Heart left ventricle (tissue), 16 donors: Measurements from ENCODE around the gene ASCL5. TPM values are rescaled to one million over a fixed set of nuclear protein-coding genes. Genes with fewer than 3 reads are reported as not detected.

Source experiments
- ATAC-seq, 4 donors: fragments of 200-7000 bp; cut with Tn5 transposase; one replicate each; pipeline ENCODE4 v1.9.1; 2020 to 2022; ENCODE audit warnings: moderate library complexity in 4 of 4, mild to moderate bottlenecking in 3 of 4, moderate number of reproducible peaks in 1 of 4
- DNase-seq, 5 donors: peaks; one replicate each; pipeline ENCODE4 v3.0.0-alpha.2; 2020
- H3K27ac ChIP-seq, 12 donors: fragments of 200-600 bp; sonication (generic) in 4 of 12; one replicate each; pipeline versions ENCODE4 v1.5.0 to v1.8.0; 2016 to 2022; ENCODE audit warnings: mild to moderate bottlenecking in 2 of 12
- H3K27me3 ChIP-seq, 9 donors: fragments of 200-600 bp; sonication (generic) in 2 of 9; one replicate each; pipeline versions ENCODE4 v1.5.1 to v1.8.0; 2016 to 2022; ENCODE audit warnings: mild to moderate bottlenecking in 3 of 9
- H3K36me3 ChIP-seq, 9 donors: fragments of 200-600 bp; sonication (generic) in 2 of 9; one replicate each; pipeline versions ENCODE4 v1.5.0 to v1.8.0; 2018 to 2022; ENCODE audit warnings: mild to moderate bottlenecking in 2 of 9
- H3K4me1 ChIP-seq, 12 donors: fragments of 200-600 bp; sonication (generic) in 4 of 12; one replicate each; pipeline versions ENCODE4 v1.5.0 to v1.8.0; 2016 to 2022; ENCODE audit warnings: mild to moderate bottlenecking in 3 of 12
- H3K4me3 ChIP-seq, 12 donors: fragments of 200-600 bp; sonication (generic) in 4 of 12; one replicate each; pipeline versions ENCODE4 v1.5.0 to v1.8.0; 2017 to 2022; ENCODE audit warnings: mild to moderate bottlenecking in 9 of 12, moderate library complexity in 4 of 12
- H3K9me3 ChIP-seq, 12 donors: fragments of 200-600 bp; sonication (generic) in 4 of 12; one replicate each; pipeline versions ENCODE4 v1.5.0 to v1.8.0; 2016 to 2022; ENCODE audit warnings: mild to moderate bottlenecking in 1 of 12
- POLR2A ChIP-seq, 2 donors: fragments of 450-650 bp; IDR thresholded peaks; one replicate each; pipeline ENCODE4 v1.6.1; 2017; ENCODE audit warnings: antibody characterized with exemption in 2 of 2, mild to moderate bottlenecking in 2 of 2, moderate library complexity in 2 of 2
- WGBS, 4 donors: extraction: QIAGEN DNeasy Blood & Tissue Kit in 2 of 4; methylation state at CpG; one replicate each; pipeline versions ENCODE4 v1.1.5 to v1.1.7; 2013 to 2018; 5-methylcytosine and 5-hydroxymethylcytosine counted together
- intact Hi-C, 10 donors: fragments of 100-400 bp; cut with DNase I; formaldehyde crosslinking; loops; one replicate each; pipeline versions ENCODE4 v1.11.1 to v1.14.2; 2022
- polyA plus RNA-seq, 2 donors: library from polyadenylated mRNA; stranded (reverse); fragments of 200-250 nt; gene quantifications; one replicate each; pipeline ENCODE4 v1.2.3, GENCODE V29; 2013
- total RNA-seq, 9 donors: library from RNA; depleted of rRNA in 2 of 9; stranded (reverse); fragments of >200 nt in 2 of 9; fragmentation: NEBNext Ultra II Directional in 3 of 9; extraction: Animal tissue kit (Norgen Biotek cat#: 25700) in 3 of 9; gene quantifications; one replicate each; pipeline versions ENCODE4 v1.1.0 to v1.2.4, GENCODE V29; 2016 to 2023
- TF ChIP-seq, protein P1 (sequence below), 12 donors: fragments of 200-600 bp; sonication (generic) in 4 of 12; IDR thresholded peaks; one replicate each; pipeline versions ENCODE4 v1.5.0 to v1.8.0; 2018 to 2022; ENCODE audit warnings: antibody characterized with exemption in 12 of 12, mild to moderate bottlenecking in 5 of 12
- donor health status: ischemic (EF 13 %, LVEDD 7.1; RV severe dilation, severe dysfunction).
- donor health status: healthy with polysubstance abuse.
- donor health status: DM: no; HTN: yes; CAD: no.
- donor health status: DM: no; HTN: no; CAD: no.
- donor health status: ischemic (EF 25% LVEDD 6.9; RV normal size, moderate dysfunction).
- donor health status: ischemic (EF 25% LVEDD 5.7; RV mildly dilated, moderate dysfunction).
- donor health status: healthy.
- donor health status: DM: yes; HTN: yes; CAD: no.
- donor health status: ischemic (EF 35%, LVEDD 5.7; RV mildly dilated, moderate dysfunction).
- donor health status: nonischemic (EF 11% LVEDD 7.7; RV severe dilation, severe dysfunction).
- donor health status: DM: yes; HTN: yes; CAD: no.
- donor health status: PGD.
- donor health status: ischemic (EF 29% LVEDD 5.4; RV normal size, mild dysfunction).
- donor health status: nonischemic (EF 23%, LVEDD 6.1; RV moderate dilation, normal function).

The ASCL5 gene
- total and polyA plus RNA-seq, 11 donors: not detected

DNA sequence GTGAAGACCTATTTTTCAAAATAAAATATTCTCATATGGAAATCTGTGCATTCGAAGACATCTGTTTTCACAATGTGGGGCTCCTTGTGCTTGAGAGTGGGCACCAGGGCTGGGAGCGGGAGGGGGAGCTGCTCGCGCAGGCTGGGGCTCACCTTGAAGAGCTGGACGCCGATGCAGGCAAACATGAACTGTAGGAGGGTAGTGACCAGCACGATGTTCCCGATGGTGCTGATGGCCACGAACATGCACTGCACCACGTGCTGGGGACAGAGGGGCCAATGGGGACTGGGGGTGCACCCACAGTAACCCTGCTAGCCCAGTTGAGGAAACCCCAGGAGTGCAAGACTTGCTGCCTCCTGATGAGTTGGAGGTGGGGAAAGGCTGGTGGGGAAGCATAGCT is 61.3 kb downstream of the ASCL5 start:
- H3K4me1 ChIP-seq: peaks cover 0 to 7% (median 0%) of the 10 kb centered on the region in 12 donors
- no peak for DNase-seq
- peaks cover 0 to 4% (median 0%) of the 10 kb centered on the region in 9 donors for H3K27me3 ChIP-seq
- no peaks in the 10 kb centered on the region for H3K9me3 ChIP-seq
- ATAC-seq: no peak
- intact Hi-C loops: no loop called here
- no peak overlapping the region for H3K27ac ChIP-seq
- H3K4me3 ChIP-seq: no peak overlapping the region
- 87 to 95% (median 91%) methylated on average over 10 of the region's 10 CpGs for WGBS, 4 donors
- TF ChIP-seq, protein P1, sequence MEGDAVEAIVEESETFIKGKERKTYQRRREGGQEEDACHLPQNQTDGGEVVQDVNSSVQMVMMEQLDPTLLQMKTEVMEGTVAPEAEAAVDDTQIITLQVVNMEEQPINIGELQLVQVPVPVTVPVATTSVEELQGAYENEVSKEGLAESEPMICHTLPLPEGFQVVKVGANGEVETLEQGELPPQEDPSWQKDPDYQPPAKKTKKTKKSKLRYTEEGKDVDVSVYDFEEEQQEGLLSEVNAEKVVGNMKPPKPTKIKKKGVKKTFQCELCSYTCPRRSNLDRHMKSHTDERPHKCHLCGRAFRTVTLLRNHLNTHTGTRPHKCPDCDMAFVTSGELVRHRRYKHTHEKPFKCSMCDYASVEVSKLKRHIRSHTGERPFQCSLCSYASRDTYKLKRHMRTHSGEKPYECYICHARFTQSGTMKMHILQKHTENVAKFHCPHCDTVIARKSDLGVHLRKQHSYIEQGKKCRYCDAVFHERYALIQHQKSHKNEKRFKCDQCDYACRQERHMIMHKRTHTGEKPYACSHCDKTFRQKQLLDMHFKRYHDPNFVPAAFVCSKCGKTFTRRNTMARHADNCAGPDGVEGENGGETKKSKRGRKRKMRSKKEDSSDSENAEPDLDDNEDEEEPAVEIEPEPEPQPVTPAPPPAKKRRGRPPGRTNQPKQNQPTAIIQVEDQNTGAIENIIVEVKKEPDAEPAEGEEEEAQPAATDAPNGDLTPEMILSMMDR (IDR thresholded peaks at IDR 0.05): no peak
- TF ChIP-seq POLR2A (IDR thresholded peaks at IDR 0.05): no peak
- H3K36me3 ChIP-seq: no peaks in the 10 kb centered on the region

DNA sequence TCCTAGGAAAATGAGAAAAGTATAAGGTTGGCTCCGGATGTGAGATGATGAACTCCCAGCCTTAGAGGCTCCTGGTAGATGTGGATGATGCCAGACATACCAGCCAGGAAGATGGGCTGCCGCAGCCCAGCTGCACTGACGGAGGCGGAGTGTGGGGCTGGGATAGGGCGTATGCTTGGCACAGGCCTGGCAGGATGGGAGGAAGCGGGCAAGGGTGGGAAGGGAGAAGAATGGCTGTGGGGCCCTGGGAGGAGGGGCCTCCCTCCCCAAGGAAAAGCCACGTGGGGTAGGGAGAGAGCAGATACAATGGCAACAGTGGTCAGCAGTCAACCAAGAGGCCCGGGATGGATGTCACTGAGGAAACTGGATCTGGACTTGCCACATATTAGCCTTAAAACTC is 62.2 kb downstream of the ASCL5 start:
- Histone ChIP-seq H3K27ac (no peak overlapping the region), H3K36me3 (no peaks in the 10 kb centered on the region)
- 66 to 79% (median 77%) methylated on average over 8 of the region's 8 CpGs for WGBS, 4 donors

More for the DNA sequence above, 62.2 kb downstream of the ASCL5 start:
- peaks cover 0 to 16% (median 0%) of the 10 kb centered on the region in 12 donors for H3K4me1 ChIP-seq
- H3K27me3 ChIP-seq: peaks cover 0 to 4% (median 0%) of the 10 kb centered on the region in 9 donors
- ATAC-seq: no peak
- TF ChIP-seq, protein P1 (IDR thresholded peaks at IDR 0.05): no peak
- TF ChIP-seq POLR2A (IDR thresholded peaks at IDR 0.05): no peak
- no peak overlapping the region for H3K4me3 ChIP-seq
- no peak for DNase-seq
- intact Hi-C loops: no loop called here
- no peaks in the 10 kb centered on the region for H3K9me3 ChIP-seq

Other genes with a start within 250 kb of the ASCL5 start
- under 1 TPM in 5 of 9 donors, not detected in 4; 0.07 to 0.43 (median 0.16) TPM for gene INAVA, start 232.3 kb downstream of the ASCL5 start, total RNA-seq
- under 1 TPM; 0.07 to 0.11 TPM for gene INAVA, start 232.3 kb downstream of the ASCL5 start, polyA plus RNA-seq
- gene KIF21B, start 103.5 kb downstream of the ASCL5 start, total RNA-seq: 1 to 10 TPM in 2 of 9 donors, under 1 TPM in 7; 0.21 to 3.6 (median 0.47) TPM
- under 1 TPM; 0.29 to 0.30 TPM for gene KIF21B, start 103.5 kb downstream of the ASCL5 start, polyA plus RNA-seq
- not detected for gene CACNA1S, start 14.8 kb downstream of the ASCL5 start, total RNA-seq
- not detected for gene CACNA1S, start 14.8 kb downstream of the ASCL5 start, polyA plus RNA-seq
- 10 to 100 TPM; 22.6 to 35.9 (median 29.3) TPM for gene TMEM9, start 27.3 kb upstream of the ASCL5 start, total RNA-seq
- gene TMEM9, start 27.3 kb upstream of the ASCL5 start, polyA plus RNA-seq: 10 to 100 TPM; 22.4 to 42.9 TPM
- gene IGFN1, start 63.6 kb upstream of the ASCL5 start, total RNA-seq: under 1 TPM in 1 of 9 donors, not detected in 8; 0.04 TPM
- gene IGFN1, start 63.6 kb upstream of the ASCL5 start, polyA plus RNA-seq: under 1 TPM in 1 of 2 donors, not detected in 1; 0.03 TPM
- 1 to 10 TPM in 1 of 9 donors, under 1 TPM in 6, not detected in 2; 0.09 to 1.6 (median 0.27) TPM for gene PKP1, start 156.3 kb upstream of the ASCL5 start, total RNA-seq
- under 1 TPM in 1 of 2 donors, not detected in 1; 0.62 TPM for gene PKP1, start 156.3 kb upstream of the ASCL5 start, polyA plus RNA-seq